HG03460 (cell line): ENCODE results near the gene ELFN1.
"Not testable (repeated sequence)": the region's sequence is repeated elsewhere in the genome, so short reads cannot be mapped to it uniquely, and the experiment has no call there.

Experiments used
- ATAC-seq: cut with Tn5 transposase; IDR thresholded peaks from one replicate; pipeline ENCODE4 v1.9.1; 2021; ENCODE audit not compliant: unreplicated experiment

Gene ELFN1

GRCh38 chr7:1707756-1708595 lies 37.9 kb downstream of the ELFN1 start:
- ATAC-seq = no peak

DNA sequence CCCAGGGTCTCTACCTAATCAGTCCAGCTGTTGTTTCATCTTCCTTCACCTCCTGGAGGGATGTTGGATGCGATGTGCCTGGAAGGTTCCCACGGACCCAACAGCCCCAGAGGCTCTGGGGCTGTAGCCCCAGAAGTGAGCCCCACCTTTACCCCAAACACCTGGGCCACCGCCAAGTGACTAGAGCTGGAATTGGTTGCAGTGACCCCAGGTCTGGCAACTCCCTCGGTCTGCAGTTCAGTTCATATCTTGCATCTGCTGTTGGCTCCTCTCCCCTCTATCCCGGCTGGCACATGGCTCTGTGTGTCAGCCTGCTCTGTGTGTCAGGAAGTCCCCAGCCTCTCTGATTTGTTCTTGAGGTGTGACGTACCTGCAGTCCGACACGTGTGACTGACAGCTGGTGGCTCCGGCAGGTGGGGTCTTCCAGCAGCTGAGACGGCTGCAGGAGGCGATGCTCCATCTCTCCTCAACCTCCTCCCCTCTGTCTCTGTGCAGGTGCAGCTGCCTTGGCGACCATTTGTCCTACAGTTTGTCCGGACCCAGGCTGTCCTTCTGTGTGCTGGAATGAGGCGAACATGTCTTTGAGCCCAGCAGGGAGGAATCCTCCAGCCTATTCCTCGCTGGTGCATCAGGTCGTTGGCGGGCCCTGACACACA lies 38.6 kb downstream of the ELFN1 start:
- ATAC-seq = no peak

- ATAC-seq = no peak
These were observed 39.2 kb downstream of the ELFN1 start for GRCh38 chr7:1709281-1709680.

- no peak for ATAC-seq
These were observed 39.8 kb downstream of the ELFN1 start for GRCh38 chr7:1709900-1710299.

GRCh38 chr7:1710936-1711335 lies 40.9 kb downstream of the ELFN1 start:
- no peak for ATAC-seq

GRCh38 chr7:1712907-1713501 lies 42.9 kb downstream of the ELFN1 start:
- no peak for ATAC-seq

GRCh38 chr7:1713502-1714484 lies 43.7 kb downstream of the ELFN1 start:
- no peak for ATAC-seq

DNA sequence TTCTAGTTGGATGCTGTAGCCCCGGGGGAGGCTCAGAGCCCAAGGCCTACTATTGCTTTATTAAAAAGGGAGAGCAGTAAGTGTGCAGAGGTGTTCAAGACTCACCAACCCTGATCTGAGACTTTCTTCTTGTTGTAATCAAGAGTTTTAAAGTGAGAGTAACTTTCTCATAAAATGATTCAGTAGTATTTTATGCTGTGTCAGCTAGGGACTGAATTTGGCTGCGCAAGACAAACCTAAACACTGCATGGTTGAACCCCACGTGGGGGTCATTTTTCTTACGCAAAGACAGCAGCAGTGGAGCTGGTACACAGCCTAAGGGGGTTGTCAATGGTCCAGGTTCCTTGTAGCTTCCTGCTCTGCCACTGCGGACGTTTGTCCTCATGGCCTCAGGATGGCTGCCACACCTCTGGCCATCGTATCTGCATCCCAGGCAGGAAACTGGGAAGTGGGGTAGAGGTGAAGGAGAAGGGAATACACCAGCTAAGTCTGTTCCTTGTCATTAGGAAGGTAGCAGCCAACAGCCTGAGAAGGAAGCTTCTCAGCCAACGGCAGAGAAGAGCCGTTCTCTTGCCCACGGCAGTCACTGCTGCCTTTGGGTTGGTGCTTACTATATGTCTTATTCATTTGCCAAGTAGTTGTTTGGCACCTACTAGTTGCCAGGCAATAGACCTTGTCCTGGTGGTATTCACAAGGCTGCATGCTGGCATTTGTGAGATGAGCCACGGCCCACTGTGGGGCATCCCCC lies 44.7 kb downstream of the ELFN1 start:
- ATAC-seq = no peak

- ATAC-seq = no peak
These were observed 45.2 kb downstream of the ELFN1 start for GRCh38 chr7:1715331-1715625.

DNA sequence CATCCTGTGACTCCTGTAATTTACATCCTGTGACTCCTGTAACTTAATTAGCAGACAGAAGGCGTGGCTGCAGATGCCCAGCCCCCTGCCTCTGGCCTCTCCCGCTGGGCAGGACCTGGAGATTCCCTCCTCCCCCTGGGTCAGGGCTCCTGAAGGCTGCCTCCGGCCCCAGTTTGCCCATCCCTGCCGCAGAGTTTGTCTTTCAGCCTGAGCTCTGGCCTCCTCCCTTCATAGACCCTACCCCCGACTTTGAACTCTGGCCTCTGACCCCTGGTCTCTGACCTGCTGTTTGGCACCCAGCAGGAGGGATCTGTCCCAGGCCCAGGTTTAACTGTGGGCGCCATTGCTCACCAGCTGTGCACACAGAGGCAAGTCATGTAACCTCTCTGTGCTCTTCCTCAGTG lies 45.6 kb downstream of the ELFN1 start:
- no peak for ATAC-seq

DNA sequence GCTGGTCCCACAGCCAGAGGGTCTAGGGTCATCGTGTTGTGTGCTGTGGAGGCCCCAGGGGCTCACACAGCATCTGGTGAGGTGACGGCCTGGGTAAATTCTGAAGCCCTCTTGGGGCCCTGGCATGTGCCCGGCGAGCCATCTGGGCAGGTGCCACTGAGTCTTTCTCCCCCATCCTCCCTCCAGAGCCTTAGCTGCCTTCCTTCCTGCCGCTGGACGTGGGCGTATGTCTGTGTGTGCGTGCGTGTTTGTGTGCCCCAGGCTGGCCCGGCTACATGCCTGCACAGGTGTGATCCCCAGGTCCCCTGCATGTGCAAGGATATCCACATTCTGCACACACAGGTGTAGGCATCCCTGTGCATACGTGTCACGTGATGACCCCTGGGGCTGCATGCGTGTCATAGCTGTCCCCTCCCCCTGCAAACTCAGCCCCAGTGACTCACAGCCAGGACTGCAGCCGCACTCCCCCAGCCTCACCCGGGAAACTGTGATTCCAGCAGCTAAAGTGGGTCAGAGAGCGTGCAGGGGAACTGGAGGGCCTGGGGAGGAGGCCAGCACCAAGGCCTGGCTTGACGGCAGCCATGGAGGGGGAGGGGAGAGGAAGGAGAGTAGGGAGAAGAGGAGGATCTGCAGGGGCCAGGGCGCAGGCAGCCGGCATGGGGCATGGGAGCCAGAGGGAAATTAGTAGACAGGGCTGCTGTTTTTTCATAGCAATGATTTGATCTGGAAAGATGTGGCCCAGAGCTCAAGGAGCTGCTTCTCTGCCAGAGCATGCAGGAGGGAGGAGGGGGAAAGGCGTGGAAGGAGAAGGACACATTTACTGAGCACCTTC lies 46.4 kb downstream of the ELFN1 start:
- ATAC-seq = no peak

- ATAC-seq = no peak
These were observed 47.0 kb downstream of the ELFN1 start for GRCh38 chr7:1717095-1717483.

GRCh38 chr7:1717903-1718676 lies 48.0 kb downstream of the ELFN1 start:
- no peak for ATAC-seq

- not testable (repeated sequence) for ATAC-seq
These were observed 48.8 kb downstream of the ELFN1 start for GRCh38 chr7:1718850-1719249.

DNA sequence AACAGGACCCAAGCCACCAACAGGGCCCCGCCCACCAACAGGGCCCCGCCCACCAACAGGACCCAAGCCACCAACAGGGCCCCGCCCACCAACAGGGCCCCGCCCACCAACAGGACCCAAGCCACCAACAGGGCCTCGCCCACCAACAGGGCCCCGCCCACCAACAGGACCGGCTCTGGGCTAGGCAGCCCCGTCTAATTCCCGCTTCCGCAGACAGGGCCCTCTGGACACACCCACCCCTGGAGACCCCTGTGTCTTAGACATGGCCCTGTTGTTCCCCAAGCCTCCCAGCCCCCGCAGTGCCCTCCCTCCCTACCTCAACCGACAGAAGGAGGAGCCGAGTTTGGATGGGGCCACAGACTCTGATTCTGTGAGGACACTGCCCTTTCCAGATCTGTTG lies 49.2 kb downstream of the ELFN1 start:
- ATAC-seq = not testable (repeated sequence)

- no peak for ATAC-seq
These were observed 49.8 kb downstream of the ELFN1 start for GRCh38 chr7:1719913-1720312.

- no peak for ATAC-seq
These were observed 50.2 kb downstream of the ELFN1 start for GRCh38 chr7:1720326-1720725.

- ATAC-seq = no peak
These were observed 51.1 kb downstream of the ELFN1 start for GRCh38 chr7:1721047-1721690.
